ENCODE data around the gene MRRF.

MRRF gene

DNA sequence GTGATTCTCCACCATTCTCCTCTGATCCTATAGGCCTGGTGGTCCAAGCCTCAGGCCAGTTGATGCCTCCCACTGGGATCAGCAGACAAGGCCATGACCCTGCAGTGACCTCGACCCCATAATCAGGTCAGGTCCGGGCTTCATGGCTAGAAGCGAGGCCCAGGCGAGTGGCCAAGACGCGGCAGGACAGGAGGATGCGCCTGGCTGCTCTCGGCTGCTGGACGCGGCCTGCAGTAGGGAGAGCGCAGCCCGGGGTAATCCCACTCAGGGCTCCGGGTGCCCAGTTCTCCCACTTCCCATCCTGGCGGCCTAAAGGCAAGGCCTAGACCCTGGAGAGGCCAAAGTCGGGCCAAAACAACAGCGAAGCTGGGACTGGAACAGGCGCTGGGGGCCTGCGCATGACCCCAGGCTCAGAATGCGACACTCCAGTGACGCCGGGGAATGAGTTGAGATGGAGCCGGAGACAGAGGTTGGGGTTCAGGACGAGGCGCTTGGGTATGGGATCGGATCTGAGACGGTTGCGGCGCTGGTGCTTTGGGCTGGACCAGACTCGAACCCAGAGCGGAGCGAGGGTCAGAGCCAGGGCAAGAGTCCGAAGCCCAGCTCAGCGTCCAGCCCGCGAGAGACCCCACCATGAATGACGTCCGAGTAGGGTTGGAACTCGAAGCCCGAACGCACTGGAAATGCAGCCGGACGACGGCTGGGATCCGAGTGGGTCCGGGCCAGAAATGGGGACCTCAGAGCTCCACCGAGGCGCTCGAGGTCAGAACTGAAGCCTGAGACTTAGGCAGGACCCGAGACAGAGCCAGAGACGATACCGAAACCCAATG lies 39.2 kb upstream of the MRRF start:
- DNase-seq (ENCODE audit: low read depth) = no peak
- no peak for TF ChIP-seq CTCF (IDR thresholded peaks at IDR 0.05; ENCODE audit: low read length, missing control alignments)
- H3K4me3 ChIP-seq (replicated peaks; ENCODE audit: low read depth, low read length) = no peak overlapping the region

GRCh38 chr9:122226142-122226757 lies 38.4 kb upstream of the MRRF start:
- TF ChIP-seq CTCF (IDR thresholded peaks at IDR 0.05; ENCODE audit: low read length, missing control alignments) = no peak
- no peak overlapping the region for H3K4me3 ChIP-seq (replicated peaks; ENCODE audit: low read depth, low read length)
- DNase-seq (ENCODE audit: low read depth) = no peak

DNA sequence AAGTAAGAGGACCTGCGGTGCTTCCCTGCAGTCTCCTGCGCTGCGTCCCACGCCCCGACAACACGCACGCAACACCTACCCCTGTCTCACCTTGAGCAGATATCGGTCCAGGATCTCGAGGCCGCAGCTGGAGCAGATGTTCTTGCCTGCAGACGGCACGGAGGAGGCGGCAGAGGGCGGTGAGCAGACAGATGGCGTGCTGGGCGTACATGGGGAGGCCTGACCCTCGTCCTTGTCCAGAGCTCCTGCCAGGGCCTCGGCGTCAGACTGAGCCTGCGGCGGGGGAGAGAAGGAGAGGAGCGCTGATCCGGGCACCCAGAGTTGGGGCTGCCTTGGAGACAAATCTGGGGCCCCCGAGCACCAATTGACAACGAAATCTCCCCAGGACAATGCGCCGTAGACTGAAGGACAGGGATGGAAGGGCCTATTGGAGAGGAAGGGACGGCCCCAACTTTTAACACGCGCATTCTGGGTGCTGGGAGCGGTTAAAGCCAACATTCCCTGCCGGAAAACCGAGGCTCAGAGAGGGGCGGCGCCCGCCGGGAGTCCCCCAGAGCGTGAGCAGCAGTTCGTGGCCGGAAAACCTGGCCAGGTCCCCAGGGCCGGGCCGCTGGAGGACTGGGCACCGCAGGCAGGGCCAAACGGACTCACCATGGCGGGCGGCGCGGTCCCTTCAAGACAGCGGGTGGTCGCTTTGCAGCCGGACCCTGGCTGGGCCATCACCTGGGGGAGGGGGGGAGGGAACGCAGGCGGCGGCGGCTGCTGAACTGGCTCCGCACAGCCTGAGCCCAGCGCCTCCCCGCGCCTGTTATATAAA lies 37.7 kb upstream of the MRRF start:
- no peak for DNase-seq (ENCODE audit: low read depth)
- TF ChIP-seq CTCF (IDR thresholded peaks at IDR 0.05; ENCODE audit: low read length, missing control alignments) = no peak
- H3K4me3 ChIP-seq (replicated peaks; ENCODE audit: low read depth, low read length) = no peak overlapping the region

- DNase-seq (ENCODE audit: low read depth) = no peak
- no peak overlapping the region for H3K4me3 ChIP-seq (replicated peaks; ENCODE audit: low read depth, low read length)
- TF ChIP-seq CTCF (IDR thresholded peaks at IDR 0.05; ENCODE audit: low read length, missing control alignments) = no peak
Observed at GRCh38 chr9:122227575-122227900, 37.1 kb upstream of the MRRF start.

DNA sequence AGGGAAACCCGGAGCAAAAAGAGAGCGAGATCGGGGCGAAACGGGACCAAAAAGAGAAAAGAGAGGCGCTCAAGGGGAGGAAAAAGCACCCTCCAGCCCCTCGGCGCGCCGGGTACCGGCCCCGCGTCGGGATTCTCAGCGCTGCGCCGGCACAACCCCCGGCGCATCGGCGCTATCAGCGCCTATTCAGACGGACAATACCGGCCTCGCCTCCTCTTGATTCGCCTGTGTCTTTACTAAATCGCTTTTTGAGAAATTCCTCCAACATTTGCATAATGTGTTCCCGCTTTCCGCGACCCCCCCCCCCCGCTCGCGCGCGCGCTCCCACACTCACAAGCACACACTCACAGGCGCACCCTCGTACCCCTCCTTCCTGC lies 36.5 kb upstream of the MRRF start:
- H3K4me3 ChIP-seq (replicated peaks; ENCODE audit: low read depth, low read length) = no peak overlapping the region
- DNase-seq (ENCODE audit: low read depth) = no peak

More for the DNA sequence above, 36.5 kb upstream of the MRRF start:
- no peak for TF ChIP-seq CTCF (IDR thresholded peaks at IDR 0.05; ENCODE audit: low read length, missing control alignments)
